Lower leg skin (tissue), 4 donors: ENCODE measurements around the gene FEN1. TPM values are rescaled to one million over a fixed set of nuclear protein-coding genes. Genes with fewer than 3 reads are reported as not detected.

Experiments used
- DNase-seq, 2 donors: peaks; one replicate each; pipeline ENCODE4 v3.0.0-alpha.2; 2019; ENCODE audit warnings: low spot score in 2 of 2
- H3K4me3 ChIP-seq: fragments of 200-600 bp; sonication (generic); 2 replicates; pipeline ENCODE4 v1.5.1; 2017; ENCODE audit warnings: mild to moderate bottlenecking, low read depth; ENCODE audit not compliant: poor library complexity, severe bottlenecking
- POLR2A ChIP-seq, 2 donors: fragments of 450-650 bp; IDR thresholded peaks; one replicate each; pipeline ENCODE4 v1.6.1; 2016 to 2017; ENCODE audit warnings: antibody characterized with exemption in 2 of 2, mild to moderate bottlenecking in 1 of 2, moderate library complexity in 1 of 2
- WGBS, 2 donors: methylation state at CpG; one replicate each; pipeline ENCODE4 v1.1.5; 2018; 5-methylcytosine and 5-hydroxymethylcytosine counted together
- intact Hi-C: fragments of 100-400 bp; cut with DNase I; formaldehyde crosslinking; loops from one replicate; pipeline ENCODE4 v1.15.0; 2023; ENCODE audit warnings: low total_unique reads
- total RNA-seq, 4 donors: library from RNA; depleted of rRNA; stranded (reverse); fragments of >200 nt; gene quantifications; one replicate each; pipeline ENCODE4 v1.1.0, GENCODE V29; 2016
- TF ChIP-seq, protein P1 (sequence below), 3 donors: fragments of 450-650 bp; IDR thresholded peaks; one replicate each; pipeline ENCODE4 v1.5.1; 2016; ENCODE audit warnings: antibody characterized with exemption in 3 of 3, mild to moderate bottlenecking in 3 of 3, moderate library complexity in 2 of 3

Gene FEN1
- total RNA-seq, 4 donors from 2014 or later, result 7.9 to 9.1 (median 8.8) TPM

DNA sequence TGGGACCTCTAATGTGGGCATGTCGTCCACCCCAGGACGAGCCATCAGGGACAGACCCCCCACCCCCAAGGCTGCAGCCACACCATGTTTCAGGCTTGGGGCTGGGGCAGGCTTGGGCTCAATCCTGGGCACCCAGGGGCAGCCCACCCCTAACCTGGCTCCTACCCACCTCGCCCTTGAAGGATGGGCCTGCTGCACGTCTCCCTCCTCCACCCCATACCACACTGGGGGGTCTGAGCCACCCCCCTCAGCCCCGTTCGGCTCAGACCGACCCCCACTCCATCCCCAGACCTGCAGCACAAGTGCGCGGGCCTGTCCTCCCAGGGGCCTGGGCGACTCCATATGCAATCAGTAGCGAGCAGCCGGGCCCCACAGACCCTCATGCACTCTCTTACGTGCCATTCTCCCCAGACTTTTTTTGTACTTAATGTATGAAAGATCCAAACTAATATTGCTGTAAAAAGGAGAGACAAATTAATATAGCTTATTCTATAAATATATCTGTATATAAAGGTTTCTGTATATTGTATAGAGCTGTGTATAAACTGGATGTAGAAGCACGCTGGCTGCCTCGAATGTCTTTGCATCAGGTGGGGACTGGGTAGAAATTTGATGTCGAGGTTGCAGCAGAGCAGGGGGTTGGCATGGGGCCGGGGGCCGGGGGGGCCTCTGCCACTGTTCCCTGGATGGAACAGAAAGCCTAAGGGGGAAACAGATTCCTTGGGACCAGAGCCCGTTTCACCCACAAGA is 46.1 kb upstream of the FEN1 start:
- 77 to 82% methylated on average over 19 of the region's 19 CpGs for WGBS, 2 donors
- no peak for DNase-seq
- no peak for TF ChIP-seq POLR2A (IDR thresholded peaks at IDR 0.05)
- TF ChIP-seq, protein P1, sequence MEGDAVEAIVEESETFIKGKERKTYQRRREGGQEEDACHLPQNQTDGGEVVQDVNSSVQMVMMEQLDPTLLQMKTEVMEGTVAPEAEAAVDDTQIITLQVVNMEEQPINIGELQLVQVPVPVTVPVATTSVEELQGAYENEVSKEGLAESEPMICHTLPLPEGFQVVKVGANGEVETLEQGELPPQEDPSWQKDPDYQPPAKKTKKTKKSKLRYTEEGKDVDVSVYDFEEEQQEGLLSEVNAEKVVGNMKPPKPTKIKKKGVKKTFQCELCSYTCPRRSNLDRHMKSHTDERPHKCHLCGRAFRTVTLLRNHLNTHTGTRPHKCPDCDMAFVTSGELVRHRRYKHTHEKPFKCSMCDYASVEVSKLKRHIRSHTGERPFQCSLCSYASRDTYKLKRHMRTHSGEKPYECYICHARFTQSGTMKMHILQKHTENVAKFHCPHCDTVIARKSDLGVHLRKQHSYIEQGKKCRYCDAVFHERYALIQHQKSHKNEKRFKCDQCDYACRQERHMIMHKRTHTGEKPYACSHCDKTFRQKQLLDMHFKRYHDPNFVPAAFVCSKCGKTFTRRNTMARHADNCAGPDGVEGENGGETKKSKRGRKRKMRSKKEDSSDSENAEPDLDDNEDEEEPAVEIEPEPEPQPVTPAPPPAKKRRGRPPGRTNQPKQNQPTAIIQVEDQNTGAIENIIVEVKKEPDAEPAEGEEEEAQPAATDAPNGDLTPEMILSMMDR (IDR thresholded peaks at IDR 0.05), result no peak
- intact Hi-C loops, result no loop called here
- no peak overlapping the region for H3K4me3 ChIP-seq

DNA sequence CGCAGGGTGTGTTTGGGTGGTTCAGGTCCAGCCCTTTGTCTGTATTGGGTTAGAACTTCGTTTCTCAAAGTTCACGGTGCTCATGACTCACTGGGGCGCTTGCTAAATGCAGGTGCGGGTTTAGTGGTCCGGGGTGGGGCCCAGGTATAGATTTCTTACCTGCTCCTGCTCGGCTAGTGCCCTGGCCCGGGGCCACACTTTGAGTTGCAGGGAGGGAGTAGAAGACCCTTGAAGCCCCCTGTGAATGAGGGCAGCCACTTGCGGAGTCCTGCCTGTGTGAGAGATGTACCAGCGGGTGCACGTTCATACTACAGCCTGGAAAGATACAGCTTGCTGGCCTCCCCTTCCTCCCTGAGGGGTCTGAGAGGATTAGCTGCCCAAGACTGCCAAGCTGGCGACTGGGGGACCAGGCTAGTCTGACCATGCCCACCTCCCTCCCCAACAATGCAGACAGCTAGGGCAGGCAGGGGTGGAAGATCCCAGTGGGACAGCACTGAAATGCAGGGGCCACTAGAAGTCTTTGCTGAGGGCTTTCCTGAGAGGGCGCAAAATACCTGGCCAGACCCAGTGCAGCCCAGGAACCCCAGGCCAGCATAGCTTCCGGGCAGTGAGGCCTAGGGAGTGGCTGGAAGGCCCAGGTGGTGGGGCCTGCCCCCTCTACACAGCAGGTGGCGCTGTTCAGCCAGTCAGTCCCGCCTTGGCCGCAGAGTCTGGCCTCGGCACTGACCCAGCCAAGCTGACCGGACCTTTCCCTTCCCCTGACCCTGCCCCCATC is 45.3 kb upstream of the FEN1 start:
- peak; percentile 29 to 94 for DNase-seq
- WGBS, 2 donors, result 63 to 64% methylated on average over 17 to 19 of the region's 19 CpGs
- intact Hi-C loops, result no loop called here
- no peak overlapping the region for H3K4me3 ChIP-seq
- TF ChIP-seq POLR2A (IDR thresholded peaks at IDR 0.05), result no peak
- TF ChIP-seq, protein P1 (IDR thresholded peaks at IDR 0.05), result peak in 1 of 3 donors; percentile 31

DNA sequence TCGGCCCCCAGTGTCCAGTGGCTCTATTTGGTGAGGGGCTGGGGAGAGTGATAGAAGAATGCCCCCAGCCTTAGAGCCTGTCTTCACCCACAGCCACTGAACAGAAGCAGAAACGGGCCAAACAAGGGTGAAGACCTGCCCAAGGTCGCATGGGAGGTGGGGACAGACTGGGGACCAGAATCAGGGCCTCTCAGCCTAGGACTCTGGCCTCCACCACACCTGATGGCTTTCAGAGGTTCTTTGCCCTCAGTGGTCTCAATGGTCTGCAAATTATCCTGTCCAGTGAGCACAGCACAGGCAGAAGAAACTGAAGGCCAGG is 44.8 kb upstream of the FEN1 start:
- no peak overlapping the region for H3K4me3 ChIP-seq
- no peak for DNase-seq
- 26 to 39% methylated on average over 3 of the region's 3 CpGs for WGBS, 2 donors
- TF ChIP-seq, protein P1 (IDR thresholded peaks at IDR 0.05), result no peak
- intact Hi-C loops, result no loop called here

DNA sequence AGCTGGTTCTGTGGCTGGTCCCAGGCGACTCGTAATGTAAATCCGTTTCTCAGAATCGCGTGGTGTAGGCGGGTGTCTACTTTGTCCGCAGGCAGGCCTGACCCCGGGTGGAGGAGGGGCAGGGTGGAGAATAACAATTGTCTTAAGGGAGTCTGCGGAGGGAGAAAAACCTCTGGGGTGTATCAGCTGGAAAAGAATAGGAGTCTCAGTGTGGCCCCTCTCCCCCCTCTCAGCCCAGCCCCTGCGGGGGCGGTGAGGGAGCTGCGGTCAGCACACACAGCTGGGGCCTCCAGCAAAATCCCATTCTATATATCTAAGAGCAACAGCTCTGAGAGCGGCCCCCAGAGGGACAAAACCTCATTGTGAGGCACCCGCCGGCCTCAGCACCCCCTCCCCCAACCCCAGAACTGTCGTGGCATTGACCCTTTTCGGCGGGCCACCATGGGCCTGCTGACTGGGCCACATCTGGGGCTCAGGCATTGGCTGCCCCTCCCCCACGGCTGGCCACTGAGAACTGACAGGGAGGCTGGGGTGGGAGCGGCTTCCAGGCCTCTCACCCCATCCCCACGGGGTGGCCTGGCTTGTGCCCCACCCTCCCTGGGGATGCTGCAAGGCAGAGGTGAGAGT is 43.0 kb upstream of the FEN1 start:
- H3K4me3 ChIP-seq, result no peak overlapping the region
- WGBS, 2 donors, result 61 to 63% methylated on average over 17 to 21 of the region's 21 CpGs
- no peak for DNase-seq
- intact Hi-C loops, result no loop called here
- TF ChIP-seq, protein P1 (IDR thresholded peaks at IDR 0.05), result no peak
- no peak for TF ChIP-seq POLR2A (IDR thresholded peaks at IDR 0.05)

DNA sequence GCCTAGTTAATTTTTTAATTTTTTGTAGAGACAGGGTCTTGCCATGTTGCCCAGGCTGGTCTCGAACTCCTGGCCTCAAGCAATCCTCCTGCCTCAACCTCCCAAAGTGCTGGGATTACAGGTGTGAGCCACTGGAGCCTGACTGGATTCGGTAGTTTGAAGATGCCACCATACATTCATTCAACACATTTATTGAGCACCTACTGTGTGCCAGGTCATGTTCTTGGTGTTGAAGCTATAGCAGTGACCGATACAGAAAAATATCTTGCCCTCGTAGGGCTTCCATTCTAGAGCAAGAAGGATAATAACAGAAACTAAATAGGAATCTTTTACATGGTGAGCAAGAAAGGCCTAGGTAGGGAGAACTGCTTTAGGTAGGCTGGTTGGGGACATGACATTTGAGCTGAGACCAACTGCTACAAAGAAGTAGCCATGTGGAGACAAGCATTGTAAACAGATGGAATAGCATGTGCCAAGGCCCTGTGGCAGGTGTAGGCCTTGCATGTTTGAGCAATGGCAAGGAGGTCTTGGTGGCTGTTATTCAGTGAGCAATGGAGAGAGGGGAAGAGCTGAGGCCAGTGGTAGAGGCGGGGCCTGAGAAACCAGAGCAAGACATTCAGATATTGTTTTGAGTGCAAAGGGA is 42.0 kb upstream of the FEN1 start:
- DNase-seq, result no peak
- TF ChIP-seq, protein P1 (IDR thresholded peaks at IDR 0.05), result no peak
- TF ChIP-seq POLR2A (IDR thresholded peaks at IDR 0.05), result no peak
- no peak overlapping the region for H3K4me3 ChIP-seq
- intact Hi-C loops, result no loop called here
- WGBS, 2 donors, result 96 to 98% methylated on average over 5 of the region's 5 CpGs
